Activated naive CD4-positive, alpha-beta T cell treated with anti-CD3 and anti-CD28 coated beads, Interleukin-2, amount 10 ng/mL, durations not matched to agents 7 days and 5 days (primary cell): ENCODE measurements around the gene APH1B.
A peak's percentile ranks its signal among the peaks of the same experiment; 100 is the strongest.

ENCODE experiments used
- CTCF ChIA-PET: fragments of 350-600 bp; sonication (Branson Sonifier 250); formaldehyde crosslinking; loops from one replicate; lab custom pipeline; 2021; ENCODE audit warnings: antibody characterized with exemption; lab: Charles Lee
- DNase-seq: peaks from one replicate; pipeline ENCODE4 v3.0.0-alpha.2; 2020
- H3K27ac Mint-ChIP-seq: one replicate; pipeline ENCODE4 v1.8.0; 2021; ENCODE audit warnings: mild to moderate bottlenecking, moderate library complexity, mixed read lengths
- H3K27me3 Mint-ChIP-seq: one replicate; pipeline ENCODE4 v1.8.0; 2021; ENCODE audit warnings: mild to moderate bottlenecking, mixed read lengths
- H3K36me3 Mint-ChIP-seq: one replicate; pipeline ENCODE4 v1.8.0; 2021; ENCODE audit warnings: mixed read lengths
- H3K4me1 Mint-ChIP-seq: one replicate; pipeline ENCODE4 v1.8.0; 2021; ENCODE audit warnings: mixed read lengths
- H3K4me3 Mint-ChIP-seq: one replicate; pipeline ENCODE4 v1.8.0; 2021; ENCODE audit warnings: mild to moderate bottlenecking, moderate library complexity, mixed read lengths
- H3K9me3 Mint-ChIP-seq: one replicate; pipeline ENCODE4 v1.8.0; 2021; ENCODE audit warnings: mixed read lengths

Gene APH1B

GRCh38 chr15:63261311-63261710 lies 16.1 kb upstream of the APH1B start:
- CTCF ChIA-PET: interaction anchor here (0.9 kb wide), 1 partner anchor 15 kb away, joined by 3 read pairs; no protein-coding TSS in a partner anchor
- H3K27me3 Mint-ChIP-seq: no peaks in the 10 kb centered on the region
- H3K27ac Mint-ChIP-seq: no peak overlapping the region
- no peaks in the 10 kb centered on the region for H3K4me1 Mint-ChIP-seq
- H3K4me3 Mint-ChIP-seq: no peak overlapping the region
- peaks cover 63% of the 10 kb centered on the region for H3K36me3 Mint-ChIP-seq
- no peak for DNase-seq
- no peaks in the 10 kb centered on the region for H3K9me3 Mint-ChIP-seq

- Mint-ChIP-seq H3K4me3 (no peak overlapping the region), H3K27me3 (no peaks in the 10 kb centered on the region), H3K36me3 (peaks cover 54% of the 10 kb centered on the region), H3K9me3 (no peaks in the 10 kb centered on the region), H3K27ac (no peak overlapping the region), H3K4me1 (no peaks in the 10 kb centered on the region)
- CTCF ChIA-PET: interaction anchor here (1.5 kb wide), 1 partner anchor 98 kb away, joined by 3 read pairs; no protein-coding TSS in a partner anchor
- DNase-seq: no peak
These were observed 13.9 kb upstream of the APH1B start for GRCh38 chr15:63263519-63263918.

GRCh38 chr15:63264688-63265293 lies 12.6 kb upstream of the APH1B start:
- Mint-ChIP-seq H3K27ac (no peak overlapping the region), H3K4me1 (peaks cover 4% of the 10 kb centered on the region), H3K27me3 (no peaks in the 10 kb centered on the region), H3K4me3 (no peak overlapping the region), H3K9me3 (no peaks in the 10 kb centered on the region), H3K36me3 (peaks cover 55% of the 10 kb centered on the region)
- DNase-seq: no peak
- CTCF ChIA-PET: interaction anchor here (1.1 to 1.5 kb wide), 2 partner anchors 9 to 99 kb away, joined by 3 to 4 read pairs; no protein-coding TSS in a partner anchor

GRCh38 chr15:63274427-63274826 lies 3.0 kb upstream of the APH1B start:
- CTCF ChIA-PET: interaction anchor here (0.8 to 1.6 kb wide), 3 partner anchors 10 to 106 kb away, joined by 3 to 4 read pairs (median 3); no protein-coding TSS in a partner anchor
- Mint-ChIP-seq H3K27me3 (no peaks in the 10 kb centered on the region), H3K4me3 (no peak overlapping the region), H3K4me1 (peaks cover 46% of the 10 kb centered on the region), H3K27ac (peak overlapping the region; percentile 8), H3K36me3 (peaks cover 19% of the 10 kb centered on the region), H3K9me3 (no peaks in the 10 kb centered on the region)
- peak; percentile 36 for DNase-seq

- H3K9me3 Mint-ChIP-seq: no peaks in the 10 kb centered on the region
- no peak for DNase-seq
- CTCF ChIA-PET: interaction anchor here (0.7 to 1.5 kb wide), 3 partner anchors 15 to 110 kb away, joined by 3 to 6 read pairs (median 4); no protein-coding TSS in a partner anchor
- H3K4me1 Mint-ChIP-seq: peaks cover 46% of the 10 kb centered on the region
- H3K4me3 Mint-ChIP-seq: peak overlapping the region; percentile 86
- no peaks in the 10 kb centered on the region for H3K27me3 Mint-ChIP-seq
- H3K27ac Mint-ChIP-seq: peak overlapping the region; percentile 86
- H3K36me3 Mint-ChIP-seq: peaks cover 12% of the 10 kb centered on the region
These were observed 915 bp upstream of the APH1B start for GRCh38 chr15:63276342-63277037.

- Mint-ChIP-seq H3K27me3 (no peaks in the 10 kb centered on the region), H3K27ac (no peak overlapping the region), H3K4me3 (peak overlapping the region; percentile 76), H3K9me3 (no peaks in the 10 kb centered on the region), H3K36me3 (peaks cover 7% of the 10 kb centered on the region), H3K4me1 (peaks cover 44% of the 10 kb centered on the region)
- CTCF ChIA-PET: interaction anchor here (0.7 kb wide), 1 partner anchor 789 kb away, joined by 4 read pairs; no protein-coding TSS in a partner anchor
- no peak for DNase-seq
These were observed 570 bp downstream of the APH1B start for GRCh38 chr15:63277893-63278456.

- Mint-ChIP-seq H3K4me1 (peaks cover 12% of the 10 kb centered on the region), H3K27me3 (no peaks in the 10 kb centered on the region), H3K9me3 (no peaks in the 10 kb centered on the region), H3K36me3 (peaks cover 18% of the 10 kb centered on the region), H3K4me3 (no peak overlapping the region), H3K27ac (no peak overlapping the region)
- CTCF ChIA-PET: interaction anchor here (1.0 to 1.5 kb wide), 3 partner anchors 8 to 183 kb away, joined by 3 to 4 read pairs (median 4); no protein-coding TSS in a partner anchor
- no peak for DNase-seq
These were observed 5.7 kb downstream of the APH1B start for GRCh38 chr15:63283126-63283525.

GRCh38 chr15:63284335-63284734 lies 6.9 kb downstream of the APH1B start:
- Mint-ChIP-seq H3K27ac (no peak overlapping the region), H3K4me3 (no peak overlapping the region), H3K4me1 (peaks cover 5% of the 10 kb centered on the region), H3K27me3 (no peaks in the 10 kb centered on the region), H3K36me3 (peaks cover 18% of the 10 kb centered on the region), H3K9me3 (no peaks in the 10 kb centered on the region)
- no peak for DNase-seq
- CTCF ChIA-PET: interaction anchor here (1.1 kb wide), 1 partner anchor 182 kb away, joined by 3 read pairs; no protein-coding TSS in a partner anchor

- no peaks in the 10 kb centered on the region for H3K9me3 Mint-ChIP-seq
- H3K27me3 Mint-ChIP-seq: no peaks in the 10 kb centered on the region
- peaks cover 5% of the 10 kb centered on the region for H3K4me1 Mint-ChIP-seq
- no peak for DNase-seq
- CTCF ChIA-PET: interaction anchor here (1.2 to 2.4 kb wide), 2 partner anchors 114 to 121 kb away, joined by 8 to 16 read pairs; no protein-coding TSS in a partner anchor
- peaks cover 15% of the 10 kb centered on the region for H3K36me3 Mint-ChIP-seq
- H3K4me3 Mint-ChIP-seq: no peak overlapping the region
- H3K27ac Mint-ChIP-seq: no peak overlapping the region
These were observed 9.7 kb downstream of the APH1B start for GRCh38 chr15:63287109-63287508.

- H3K27me3 Mint-ChIP-seq: no peaks in the 10 kb centered on the region
- peaks cover 5% of the 10 kb centered on the region for H3K4me1 Mint-ChIP-seq
- no peak overlapping the region for H3K4me3 Mint-ChIP-seq
- DNase-seq: no peak
- peaks cover 12% of the 10 kb centered on the region for H3K36me3 Mint-ChIP-seq
- H3K27ac Mint-ChIP-seq: no peak overlapping the region
- CTCF ChIA-PET: interaction anchor here (1.0 to 2.4 kb wide), 5 partner anchors 86 to 722 kb away, joined by 3 to 16 read pairs (median 6); no protein-coding TSS in a partner anchor
- H3K9me3 Mint-ChIP-seq: no peaks in the 10 kb centered on the region
These were observed 10.9 kb downstream of the APH1B start for GRCh38 chr15:63288342-63288741.

- no peak for DNase-seq
- Mint-ChIP-seq H3K27me3 (no peaks in the 10 kb centered on the region), H3K4me1 (peaks cover 5% of the 10 kb centered on the region), H3K27ac (no peak overlapping the region), H3K9me3 (no peaks in the 10 kb centered on the region), H3K4me3 (no peak overlapping the region), H3K36me3 (peaks cover 10% of the 10 kb centered on the region)
- CTCF ChIA-PET: interaction anchor here (0.7 to 2.4 kb wide), 7 partner anchors 86 to 722 kb away, joined by 3 to 16 read pairs (median 3); no protein-coding TSS in a partner anchor
These were observed 11.5 kb downstream of the APH1B start for GRCh38 chr15:63288778-63289378.

GRCh38 chr15:63291507-63291906 lies 14.1 kb downstream of the APH1B start:
- Mint-ChIP-seq H3K4me1 (peaks cover 12% of the 10 kb centered on the region), H3K4me3 (no peak overlapping the region), H3K27me3 (no peaks in the 10 kb centered on the region), H3K36me3 (peaks cover 18% of the 10 kb centered on the region), H3K27ac (no peak overlapping the region), H3K9me3 (no peaks in the 10 kb centered on the region)
- DNase-seq: no peak
- CTCF ChIA-PET: interaction anchor here (0.8 to 3.6 kb wide), 11 partner anchors 8 to 776 kb away, joined by 3 to 16 read pairs (median 4); no protein-coding TSS in a partner anchor

- CTCF ChIA-PET: interaction anchor here (1.1 to 3.6 kb wide), 5 partner anchors 70 to 245 kb away, joined by 3 to 16 read pairs (median 5); no protein-coding TSS in a partner anchor
- peaks cover 13% of the 10 kb centered on the region for H3K36me3 Mint-ChIP-seq
- H3K4me1 Mint-ChIP-seq: peaks cover 12% of the 10 kb centered on the region
- no peak overlapping the region for H3K4me3 Mint-ChIP-seq
- H3K27ac Mint-ChIP-seq: no peak overlapping the region
- no peak for DNase-seq
- no peaks in the 10 kb centered on the region for H3K9me3 Mint-ChIP-seq
- no peaks in the 10 kb centered on the region for H3K27me3 Mint-ChIP-seq
These were observed 14.8 kb downstream of the APH1B start for GRCh38 chr15:63292241-63292640.
